ENCODE data around the gene RPTOR.
"Not testable (repeated sequence)": the region's sequence is repeated elsewhere in the genome, so short reads cannot be mapped to it uniquely, and the experiment has no call there.

RPTOR gene

GRCh38 chr17:80799538-80800480, 255.2 kb downstream of the RPTOR start:
- DNase-seq (ENCODE audit: low read depth), result no peak

DNA sequence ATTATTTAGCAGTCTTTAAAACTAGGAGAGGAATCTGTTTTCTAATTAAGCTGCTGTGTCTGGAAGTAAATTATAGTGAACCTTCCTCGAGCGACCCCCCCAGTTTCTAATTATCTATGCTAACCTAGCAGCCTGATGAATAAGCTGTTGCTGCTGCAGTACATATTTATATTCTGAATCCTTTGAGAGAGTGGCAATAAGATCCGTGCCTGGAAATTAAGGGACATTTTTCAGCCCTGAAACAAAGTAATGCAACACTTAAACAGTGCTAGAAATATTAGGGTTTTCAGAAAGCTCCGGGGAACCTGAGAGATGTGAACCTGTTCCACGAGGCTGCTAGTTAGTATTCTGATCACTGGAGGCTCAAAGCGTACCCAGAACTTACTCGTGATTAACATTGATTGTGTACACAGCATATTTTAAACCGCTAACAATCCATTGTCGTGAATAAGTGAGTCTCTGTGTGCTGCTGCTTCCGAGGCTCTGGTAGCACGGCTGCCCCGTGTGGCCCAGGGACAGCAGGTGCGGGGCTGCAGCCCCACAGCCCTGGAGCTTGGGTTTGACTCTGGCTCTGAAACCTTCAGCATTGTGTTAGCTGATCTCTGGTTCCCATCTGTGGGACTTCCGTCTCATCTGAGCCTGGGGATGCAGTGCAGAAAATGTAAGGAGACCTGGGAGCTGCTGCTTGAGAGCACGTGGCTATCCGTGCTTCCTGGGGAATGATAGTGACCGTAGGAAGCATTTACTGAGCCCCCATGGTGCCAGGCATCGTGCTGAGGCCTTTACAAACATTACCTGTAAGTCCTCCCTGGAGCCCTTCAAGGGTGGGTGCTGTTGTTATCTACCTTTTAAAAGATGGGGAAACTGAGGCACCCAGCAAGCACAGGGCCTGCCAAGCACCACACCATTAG, 256.1 kb downstream of the RPTOR start:
- no peak for DNase-seq (ENCODE audit: low read depth)

- DNase-seq (ENCODE audit: low read depth), result no peak
Measured at GRCh38 chr17:80802626-80803450, 258.2 kb downstream of the RPTOR start.

DNA sequence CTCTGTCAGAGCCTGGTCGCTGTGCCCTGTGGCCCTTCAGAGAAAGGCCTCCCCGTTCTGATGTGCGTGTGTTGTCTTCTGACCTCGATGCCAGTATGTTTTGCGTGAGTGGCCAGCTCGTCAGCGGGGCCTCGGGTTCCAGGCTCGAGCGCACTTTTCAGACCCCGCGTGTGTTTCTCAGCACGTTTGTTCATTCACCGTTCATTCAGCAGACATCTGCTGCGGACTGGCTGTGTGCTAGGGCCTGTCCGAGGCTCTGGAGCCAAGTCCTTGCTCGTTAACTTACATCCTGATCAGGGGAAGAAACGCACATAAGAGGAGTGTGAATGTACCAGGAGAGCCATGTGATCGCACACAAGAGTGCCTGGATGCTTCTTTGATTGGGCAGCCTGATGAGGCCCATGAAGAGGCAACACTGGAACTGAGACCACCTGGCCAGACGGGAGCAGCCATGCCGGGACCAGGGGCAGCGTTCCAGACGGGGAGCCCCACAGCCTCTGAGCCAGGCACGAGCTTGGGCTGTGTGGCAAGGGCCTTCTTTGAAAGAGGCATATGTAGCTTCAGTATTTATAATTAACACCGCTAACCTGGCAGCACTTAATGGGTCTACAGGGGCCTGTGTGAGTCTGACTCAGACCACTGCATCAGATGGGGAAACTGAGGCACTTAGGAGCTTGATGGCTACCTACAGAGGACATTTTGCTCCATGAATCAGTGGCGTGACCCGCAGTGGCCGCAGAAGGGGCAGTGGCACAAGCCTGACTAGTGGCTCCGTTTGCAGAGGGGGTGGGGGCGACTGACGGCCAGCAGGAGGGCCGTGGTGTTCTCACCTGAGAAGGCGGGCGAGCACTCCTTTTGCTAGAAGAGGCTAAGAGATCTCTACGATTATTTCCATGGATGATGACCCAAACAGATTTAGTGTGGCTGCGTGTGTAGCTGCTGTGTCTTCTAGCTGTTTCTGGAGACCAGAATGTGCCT, 259.1 kb downstream of the RPTOR start:
- no peak for DNase-seq (ENCODE audit: low read depth)

DNA sequence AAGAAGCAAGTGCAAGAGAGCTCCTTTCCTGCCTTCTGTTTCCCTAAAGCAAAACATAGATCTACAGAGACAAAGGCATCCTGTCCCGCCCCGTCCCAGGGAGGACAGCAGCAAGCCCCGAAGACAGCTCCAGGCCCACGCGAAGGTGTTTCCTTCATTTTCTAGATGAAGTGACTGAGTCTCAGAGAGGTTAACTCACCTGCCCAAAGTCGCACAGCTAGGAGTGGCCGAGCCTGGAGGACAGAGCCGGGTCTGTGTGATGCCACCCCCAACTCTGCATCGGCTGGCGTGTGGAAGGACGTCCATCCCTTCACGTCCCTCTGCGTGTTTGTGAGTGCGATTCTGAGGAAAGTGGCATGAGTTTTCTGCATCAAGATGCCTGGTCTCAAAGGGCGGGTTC, 259.8 kb downstream of the RPTOR start:
- no peak for DNase-seq (ENCODE audit: low read depth)

DNA sequence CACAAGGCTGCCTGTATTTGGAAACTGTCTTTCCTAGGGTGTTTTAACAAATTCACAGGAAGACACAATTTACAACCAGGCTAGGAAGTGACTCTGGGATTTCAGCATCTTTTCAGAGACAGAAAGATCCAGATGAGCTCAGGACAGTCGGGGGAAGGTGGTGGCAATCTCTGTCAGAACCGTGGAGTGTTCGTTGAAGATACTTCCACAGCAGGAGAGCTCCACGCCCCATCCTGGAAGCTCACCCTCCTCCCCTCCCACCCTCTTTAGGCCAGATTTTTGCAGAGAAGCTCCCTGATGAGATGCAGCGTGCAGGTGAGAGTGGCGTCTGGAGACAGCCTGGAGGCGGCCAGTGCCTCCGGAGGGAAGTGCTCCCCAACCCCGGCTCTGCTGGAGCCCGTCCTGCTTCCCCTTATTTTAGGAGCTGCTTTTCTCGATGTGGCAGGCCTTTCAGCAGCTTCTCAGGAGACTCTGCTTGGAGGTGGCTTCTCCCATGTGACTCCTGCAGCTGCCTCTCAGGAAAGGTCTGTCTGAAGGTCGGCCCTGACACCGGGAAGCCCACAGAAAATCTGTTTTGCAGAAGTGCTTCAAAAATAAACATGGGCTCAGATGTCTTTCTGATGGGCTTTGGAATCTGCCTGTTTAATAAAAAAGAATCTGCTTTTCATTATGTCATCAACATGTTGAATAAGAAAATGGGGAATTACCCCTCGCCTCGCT, 260.6 kb downstream of the RPTOR start:
- no peak for DNase-seq (ENCODE audit: low read depth)

GRCh38 chr17:80807014-80807413, 262.4 kb downstream of the RPTOR start:
- DNase-seq (ENCODE audit: low read depth), result no peak

GRCh38 chr17:80807882-80808281, 263.2 kb downstream of the RPTOR start:
- DNase-seq (ENCODE audit: low read depth), result no peak

DNA sequence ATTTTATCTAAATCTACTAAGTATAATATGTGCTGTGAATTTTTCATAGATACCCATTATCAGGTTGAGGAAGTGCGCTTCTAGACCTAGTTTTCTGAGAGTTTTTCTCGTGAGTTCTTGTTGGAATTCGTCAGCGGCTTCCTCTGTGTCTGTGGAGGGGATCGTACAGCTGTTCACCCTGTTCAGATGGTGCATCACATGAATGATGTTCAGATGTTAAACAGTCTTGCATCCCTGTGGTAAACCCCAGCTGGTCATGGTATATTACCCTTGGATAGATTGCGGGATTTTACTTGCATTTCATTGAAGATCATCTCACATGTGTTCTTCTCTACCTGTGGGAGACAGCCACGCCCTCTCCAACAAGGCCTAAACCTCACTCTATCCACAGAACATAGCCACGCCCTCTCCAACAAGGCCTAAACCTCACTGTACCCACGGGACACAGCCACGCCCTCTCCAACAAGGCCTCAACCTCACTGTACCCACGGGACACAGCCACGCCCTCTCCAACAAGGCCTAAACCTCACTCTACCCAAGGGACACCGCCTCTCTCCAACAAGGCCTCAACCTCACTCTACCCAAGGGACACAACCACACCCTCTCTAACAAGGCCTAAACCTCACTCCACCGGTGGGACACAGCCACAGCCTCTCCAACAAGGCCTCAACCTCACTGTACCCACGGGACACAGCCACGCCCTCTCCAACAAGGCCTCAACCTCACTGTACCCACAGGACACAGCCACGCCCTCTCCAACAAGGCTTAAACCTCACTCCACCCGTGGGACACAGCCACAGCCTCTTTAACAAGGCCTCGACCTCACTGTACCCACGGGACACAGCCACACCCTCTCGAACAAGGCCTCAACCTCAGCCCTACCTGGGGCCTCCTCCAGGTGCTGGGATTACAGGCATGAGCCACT, 266.8 kb downstream of the RPTOR start:
- no peak for DNase-seq (ENCODE audit: low read depth)

DNA sequence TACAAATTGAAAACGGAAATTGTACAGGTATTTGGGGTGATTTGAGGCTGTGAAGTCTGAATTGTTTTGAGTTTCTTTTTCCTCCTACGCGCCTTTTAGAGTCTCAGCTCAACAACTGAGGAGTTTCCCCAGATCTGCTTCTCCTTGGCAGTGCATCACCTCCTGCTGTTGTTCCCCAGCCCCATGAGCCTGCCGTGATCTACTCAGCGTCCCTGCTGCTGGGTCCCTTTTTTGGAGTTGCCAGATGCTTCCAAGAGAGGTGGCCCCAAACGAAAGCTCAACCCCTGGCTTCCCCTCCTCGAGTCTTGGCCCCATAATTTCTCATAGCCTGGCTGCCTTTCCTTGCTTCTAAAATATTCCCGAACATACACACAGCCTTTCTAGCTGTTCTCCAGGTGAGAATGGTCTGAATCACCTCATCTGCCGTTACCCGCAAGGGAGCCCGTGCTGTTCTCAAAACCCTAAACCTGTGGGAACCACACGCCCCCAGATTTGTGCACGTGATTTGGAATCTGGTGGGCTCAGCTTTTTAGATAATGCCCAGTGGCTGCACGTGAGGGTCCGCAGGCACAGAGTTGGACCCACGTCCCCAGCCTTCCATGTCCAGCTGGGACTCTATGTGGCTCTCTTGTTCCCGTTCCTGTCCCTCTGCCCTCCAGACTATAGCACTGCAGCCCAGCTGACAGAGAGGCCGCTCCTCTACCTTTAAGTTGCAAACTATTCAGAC, 267.9 kb downstream of the RPTOR start:
- no peak for DNase-seq (ENCODE audit: low read depth)

DNA sequence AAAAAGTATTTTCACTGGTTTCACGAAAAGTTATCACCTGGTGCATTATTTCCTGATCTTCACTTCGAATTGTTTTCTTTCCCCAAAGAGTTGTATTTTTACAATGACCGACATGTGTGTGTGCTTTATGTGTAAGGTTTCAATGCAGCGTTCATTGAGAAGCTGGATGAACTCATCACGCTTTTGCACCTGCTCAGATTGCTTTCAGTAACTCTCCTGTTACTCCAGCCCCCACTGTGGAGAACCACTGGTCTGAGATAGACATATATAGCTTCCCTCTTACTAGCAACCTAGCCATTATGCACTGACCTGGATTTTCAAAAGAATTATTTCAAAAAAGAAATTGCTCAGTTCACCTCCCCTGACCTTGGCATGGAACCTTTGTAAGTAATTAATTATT, 268.7 kb downstream of the RPTOR start:
- no peak for DNase-seq (ENCODE audit: low read depth)

GRCh38 chr17:80814491-80814890, 269.9 kb downstream of the RPTOR start:
- DNase-seq (ENCODE audit: low read depth), result no peak

GRCh38 chr17:80815151-80815681, 270.6 kb downstream of the RPTOR start:
- DNase-seq (ENCODE audit: low read depth), result no peak

GRCh38 chr17:80815718-80816117, 271.1 kb downstream of the RPTOR start:
- not testable (repeated sequence) for DNase-seq (ENCODE audit: low read depth)

GRCh38 chr17:80816241-80817103, 271.8 kb downstream of the RPTOR start:
- DNase-seq (ENCODE audit: low read depth), result no peak

- no peak for DNase-seq (ENCODE audit: low read depth)
Measured at GRCh38 chr17:80817321-80817845, 272.7 kb downstream of the RPTOR start.

- DNase-seq (ENCODE audit: low read depth), result no peak
Measured at GRCh38 chr17:80817861-80818260, 273.2 kb downstream of the RPTOR start.

All from stimulated activated CD8-positive, alpha-beta memory T cell treated with anti-CD3 and anti-CD28 coated beads, Interleukin-4, amount 100 ng/mL, for 24 hours (primary cell).